ENCODE measurements around the gene FLAD1.

The FLAD1 gene

GRCh38 chr1:154999571-155000410 lies 16.6 kb downstream of the FLAD1 start:
- Histone ChIP-seq H3K4me1 (ENCODE audit: control insufficient read depth, insufficient read depth, low read length) (peaks cover 25% of the 10 kb centered on the region), H3K4me3 (ENCODE audit: low read length) (peak overlapping the region; percentile 63), H3K9ac (ENCODE audit: low read length) (peak overlapping the region; percentile 82), H3K9me3 (ENCODE audit: control insufficient read depth, low read length) (no peaks in the 10 kb centered on the region), H3K36me3 (ENCODE audit: control insufficient read depth, insufficient read depth, low read length) (no peaks in the 10 kb centered on the region), H3K27me3 (ENCODE audit: control insufficient read depth, insufficient read depth, low read length) (no peaks in the 10 kb centered on the region)

DNA sequence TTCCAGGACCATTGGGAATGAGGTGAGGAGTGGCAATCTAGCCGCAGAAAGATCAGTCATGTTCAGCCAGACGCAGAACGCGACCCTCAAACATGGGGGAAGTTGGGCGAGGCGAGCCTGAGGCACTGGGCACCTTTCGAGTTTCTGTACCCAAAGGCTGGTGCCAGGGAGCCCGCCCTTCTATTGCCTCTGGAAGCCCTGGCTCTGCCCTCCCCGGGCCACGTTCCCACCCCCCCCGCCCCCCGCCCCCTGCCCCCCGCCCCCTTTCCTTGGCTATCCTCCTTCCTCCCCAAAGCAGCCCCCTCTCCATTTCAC lies 17.2 kb downstream of the FLAD1 start:
- Histone ChIP-seq H3K9me3 (ENCODE audit: control insufficient read depth, low read length) (no peaks in the 10 kb centered on the region), H3K4me3 (ENCODE audit: low read length) (peak overlapping the region; percentile 94), H3K36me3 (ENCODE audit: control insufficient read depth, insufficient read depth, low read length) (no peaks in the 10 kb centered on the region), H3K27me3 (ENCODE audit: control insufficient read depth, insufficient read depth, low read length) (no peaks in the 10 kb centered on the region), H3K4me1 (ENCODE audit: control insufficient read depth, insufficient read depth, low read length) (peaks cover 29% of the 10 kb centered on the region), H3K9ac (ENCODE audit: low read length) (peak overlapping the region; percentile 91)

GRCh38 chr1:155000726-155001424 lies 17.7 kb downstream of the FLAD1 start:
- Histone ChIP-seq H3K4me1 (ENCODE audit: control insufficient read depth, insufficient read depth, low read length) (peaks cover 34% of the 10 kb centered on the region), H3K27me3 (ENCODE audit: control insufficient read depth, insufficient read depth, low read length) (no peaks in the 10 kb centered on the region), H3K9ac (ENCODE audit: low read length) (peak overlapping the region; percentile 91), H3K9me3 (ENCODE audit: control insufficient read depth, low read length) (no peaks in the 10 kb centered on the region), H3K36me3 (ENCODE audit: control insufficient read depth, insufficient read depth, low read length) (no peaks in the 10 kb centered on the region), H3K4me3 (ENCODE audit: low read length) (peak overlapping the region; percentile 94)

- Histone ChIP-seq H3K4me1 (ENCODE audit: control insufficient read depth, insufficient read depth, low read length) (peaks cover 39% of the 10 kb centered on the region), H3K36me3 (ENCODE audit: control insufficient read depth, insufficient read depth, low read length) (no peaks in the 10 kb centered on the region), H3K9me3 (ENCODE audit: control insufficient read depth, low read length) (no peaks in the 10 kb centered on the region), H3K9ac (ENCODE audit: low read length) (peak overlapping the region; percentile 91), H3K4me3 (ENCODE audit: low read length) (peak overlapping the region; percentile 94), H3K27me3 (ENCODE audit: control insufficient read depth, insufficient read depth, low read length) (no peaks in the 10 kb centered on the region)
Measured at GRCh38 chr1:155001425-155001674, 18.2 kb downstream of the FLAD1 start.

GRCh38 chr1:155001675-155002463 lies 18.7 kb downstream of the FLAD1 start:
- peak overlapping the region; percentile 91 for H3K9ac ChIP-seq (ENCODE audit: low read length)
- peaks cover 44% of the 10 kb centered on the region for H3K4me1 ChIP-seq (ENCODE audit: control insufficient read depth, insufficient read depth, low read length)
- H3K9me3 ChIP-seq (ENCODE audit: control insufficient read depth, low read length): no peaks in the 10 kb centered on the region
- H3K4me3 ChIP-seq (ENCODE audit: low read length): peak overlapping the region; percentile 94
- no peaks in the 10 kb centered on the region for H3K27me3 ChIP-seq (ENCODE audit: control insufficient read depth, insufficient read depth, low read length)
- no peaks in the 10 kb centered on the region for H3K36me3 ChIP-seq (ENCODE audit: control insufficient read depth, insufficient read depth, low read length)

- no peaks in the 10 kb centered on the region for H3K27me3 ChIP-seq (ENCODE audit: control insufficient read depth, insufficient read depth, low read length)
- H3K4me3 ChIP-seq (ENCODE audit: low read length): peak within 1 kb of the TSS; percentile 99
- H3K4me1 ChIP-seq (ENCODE audit: control insufficient read depth, insufficient read depth, low read length): peaks cover 51% of the 10 kb centered on the region
- H3K9ac ChIP-seq (ENCODE audit: low read length): peak within 1 kb of the TSS; percentile 99
- no peaks in the 10 kb centered on the region for H3K36me3 ChIP-seq (ENCODE audit: control insufficient read depth, insufficient read depth, low read length)
- H3K9me3 ChIP-seq (ENCODE audit: control insufficient read depth, low read length): no peaks in the 10 kb centered on the region
Measured at GRCh38 chr1:155002464-155003226, 19.5 kb downstream of the FLAD1 start, which contains the start of gene ZBTB7B. Gene ZBTB7B (plus strand): TSS chr1:155002802. CDS start chr1:155014661, 11,859 bp downstream.

DNA sequence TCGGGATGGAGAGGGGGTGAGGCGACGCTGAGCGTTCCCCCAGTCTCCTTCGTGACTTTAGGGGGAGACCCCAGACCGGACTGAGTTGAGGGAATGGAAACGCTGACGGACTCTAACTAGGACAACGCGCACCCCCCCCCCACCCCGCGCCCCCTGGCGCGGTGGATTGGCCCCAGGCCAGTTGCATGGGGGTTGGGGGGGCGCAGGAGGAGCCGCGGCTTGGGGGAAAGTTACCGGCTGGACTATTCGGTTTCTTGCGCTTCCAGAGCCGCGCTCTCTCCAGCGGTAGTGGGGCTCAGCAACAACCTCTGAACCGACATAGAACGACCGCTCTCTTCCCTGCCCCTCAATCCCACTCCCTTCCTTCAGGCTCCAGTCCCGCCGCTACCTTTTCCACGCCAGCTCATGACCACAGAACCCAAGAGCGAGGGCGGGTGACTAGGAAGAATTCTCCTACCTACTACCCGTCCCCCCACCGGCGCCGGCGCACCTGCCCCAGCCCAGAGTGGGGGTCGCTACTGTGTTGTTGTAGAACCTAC lies 20.2 kb downstream of the FLAD1 start:
- H3K36me3 ChIP-seq (ENCODE audit: control insufficient read depth, insufficient read depth, low read length): no peaks in the 10 kb centered on the region
- H3K9me3 ChIP-seq (ENCODE audit: control insufficient read depth, low read length): no peaks in the 10 kb centered on the region
- peak overlapping the region; percentile 99 for H3K9ac ChIP-seq (ENCODE audit: low read length)
- peaks cover 58% of the 10 kb centered on the region for H3K4me1 ChIP-seq (ENCODE audit: control insufficient read depth, insufficient read depth, low read length)
- no peaks in the 10 kb centered on the region for H3K27me3 ChIP-seq (ENCODE audit: control insufficient read depth, insufficient read depth, low read length)
- H3K4me3 ChIP-seq (ENCODE audit: low read length): peak overlapping the region; percentile 99

DNA sequence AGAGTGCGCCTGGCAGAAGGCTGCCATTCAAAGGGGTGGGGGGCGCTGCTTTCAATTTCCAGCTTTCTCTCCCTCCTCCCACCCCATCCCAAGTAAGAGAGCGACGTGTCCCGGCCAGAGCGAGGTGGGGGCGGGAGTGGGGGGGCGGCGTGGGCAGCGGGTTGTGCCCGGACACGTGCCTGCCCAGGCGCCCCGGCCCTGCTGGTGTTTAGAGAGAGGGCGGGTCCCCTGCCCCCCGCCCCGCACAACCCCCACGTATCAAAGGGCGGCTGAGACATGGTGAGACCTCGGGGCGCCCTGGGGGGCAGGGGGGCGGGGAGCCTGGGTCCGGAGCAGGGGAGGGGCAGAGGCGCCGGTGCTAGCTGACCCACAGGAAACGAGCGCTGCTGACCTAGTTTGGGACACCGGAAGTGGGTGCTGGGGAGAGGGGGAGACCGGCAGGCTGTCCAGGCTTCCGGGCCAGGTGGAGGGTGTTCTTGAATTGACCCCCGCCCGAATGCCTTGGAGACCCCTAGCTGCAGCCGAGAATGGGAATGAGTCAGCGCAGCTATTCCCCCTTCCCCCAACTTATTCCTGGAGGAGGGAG lies 20.7 kb downstream of the FLAD1 start:
- Histone ChIP-seq H3K4me1 (ENCODE audit: control insufficient read depth, insufficient read depth, low read length) (peaks cover 64% of the 10 kb centered on the region), H3K4me3 (ENCODE audit: low read length) (peak overlapping the region; percentile 99), H3K27me3 (ENCODE audit: control insufficient read depth, insufficient read depth, low read length) (no peaks in the 10 kb centered on the region), H3K9ac (ENCODE audit: low read length) (peak overlapping the region; percentile 99), H3K9me3 (ENCODE audit: control insufficient read depth, low read length) (no peaks in the 10 kb centered on the region), H3K36me3 (ENCODE audit: control insufficient read depth, insufficient read depth, low read length) (no peaks in the 10 kb centered on the region)

DNA sequence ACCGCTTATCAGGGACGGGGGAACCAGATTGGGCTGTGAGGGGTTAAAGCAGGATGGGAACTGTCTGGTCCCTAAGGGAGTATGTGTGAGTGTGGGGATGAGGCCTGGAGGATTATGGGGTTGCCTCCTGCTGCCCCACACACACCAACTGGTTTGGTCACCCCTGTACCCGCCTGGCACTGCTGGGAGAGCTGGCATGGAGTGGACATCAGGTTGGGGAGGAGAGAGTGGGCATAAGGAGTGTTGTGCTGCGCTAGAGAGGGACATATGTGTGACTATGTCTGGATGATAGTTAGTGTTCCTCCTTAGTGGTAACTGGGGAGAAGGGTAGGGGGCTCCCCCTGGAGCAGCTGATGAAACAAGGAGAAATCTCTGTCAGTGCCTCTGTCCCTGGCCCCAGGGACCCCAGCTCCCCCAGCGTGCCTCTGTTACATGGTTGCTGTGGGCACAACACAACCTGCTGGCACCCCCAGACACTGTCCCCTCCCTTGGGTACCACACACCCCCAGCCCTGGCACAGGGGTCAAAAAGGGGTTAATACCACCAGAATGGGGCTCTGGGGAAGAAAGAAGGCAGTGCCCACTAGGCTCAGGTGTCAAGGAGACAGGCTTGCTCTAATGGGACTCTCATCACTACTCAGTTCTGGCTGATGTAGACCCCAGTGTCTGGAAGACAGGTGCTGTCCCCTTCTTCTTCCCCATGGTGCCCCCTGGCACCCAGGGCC lies 21.4 kb downstream of the FLAD1 start:
- Histone ChIP-seq H3K36me3 (ENCODE audit: control insufficient read depth, insufficient read depth, low read length) (no peaks in the 10 kb centered on the region), H3K4me3 (ENCODE audit: low read length) (peak overlapping the region; percentile 99), H3K9ac (ENCODE audit: low read length) (peak overlapping the region; percentile 99), H3K9me3 (ENCODE audit: control insufficient read depth, low read length) (no peaks in the 10 kb centered on the region), H3K27me3 (ENCODE audit: control insufficient read depth, insufficient read depth, low read length) (no peaks in the 10 kb centered on the region), H3K4me1 (ENCODE audit: control insufficient read depth, insufficient read depth, low read length) (peaks cover 64% of the 10 kb centered on the region)

DNA sequence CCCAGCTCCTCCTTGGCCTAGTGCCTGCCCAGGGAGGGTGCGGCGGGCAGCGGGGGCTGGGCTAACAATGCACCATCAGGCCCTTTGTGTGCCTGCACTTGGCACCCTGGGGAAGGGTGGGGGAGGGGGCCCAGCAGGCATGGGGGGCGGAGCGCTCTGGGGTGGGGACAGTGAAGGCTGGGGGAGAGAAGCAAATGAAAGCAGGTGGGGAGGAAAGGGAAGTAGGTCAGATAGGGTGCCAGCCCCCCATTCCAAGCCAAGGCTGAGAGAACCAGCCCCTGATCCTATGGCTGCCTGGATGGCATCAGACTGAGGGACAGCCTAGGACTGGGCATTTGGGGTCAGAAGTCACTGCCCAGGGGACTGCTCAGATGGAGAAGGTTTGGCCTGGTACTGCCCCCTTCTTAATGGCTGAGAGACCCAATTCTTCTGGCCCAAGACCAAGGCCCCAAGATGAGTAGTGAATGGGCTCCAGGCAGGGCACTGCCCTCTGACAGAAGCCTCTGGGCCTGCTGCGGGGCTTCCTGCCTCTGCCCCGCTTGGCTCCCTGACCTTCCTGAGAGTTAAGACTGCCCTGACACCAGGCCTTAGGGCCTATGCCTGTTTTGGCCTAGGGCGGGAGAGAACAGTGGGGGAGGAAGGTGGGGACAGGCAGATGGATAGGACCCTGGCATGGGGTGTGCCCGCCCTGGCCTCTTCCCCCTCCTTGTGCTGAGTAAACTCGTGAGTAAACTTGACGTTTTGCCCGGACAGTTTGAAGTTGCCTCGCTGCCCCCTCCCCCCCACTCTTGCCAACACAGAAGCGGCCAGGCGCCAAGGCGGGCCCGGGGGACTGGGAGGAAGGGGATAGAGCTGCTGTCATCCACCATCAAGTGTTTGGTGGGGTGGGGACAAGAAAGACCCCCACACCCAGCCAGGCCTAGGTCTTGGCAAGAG lies 22.2 kb downstream of the FLAD1 start:
- H3K9ac ChIP-seq (ENCODE audit: low read length): peak overlapping the region; percentile 99
- H3K9me3 ChIP-seq (ENCODE audit: control insufficient read depth, low read length): no peaks in the 10 kb centered on the region
- peak overlapping the region; percentile 99 for H3K4me3 ChIP-seq (ENCODE audit: low read length)
- no peaks in the 10 kb centered on the region for H3K27me3 ChIP-seq (ENCODE audit: control insufficient read depth, insufficient read depth, low read length)
- H3K4me1 ChIP-seq (ENCODE audit: control insufficient read depth, insufficient read depth, low read length): peaks cover 64% of the 10 kb centered on the region
- no peaks in the 10 kb centered on the region for H3K36me3 ChIP-seq (ENCODE audit: control insufficient read depth, insufficient read depth, low read length)
